PC-3 (cell line): ENCODE data around the gene LTBP1. TPM values are rescaled to one million over a fixed set of nuclear protein-coding genes. Genes with fewer than 3 reads are reported as not detected.
"Not testable (repeated sequence)": the region's sequence is repeated elsewhere in the genome, so short reads cannot be mapped to it uniquely, and the experiment has no call there.

Source experiments
- ATAC-seq: fragments of 200-7000 bp; cut with Tn5 transposase; 2 replicates; pipeline ENCODE4 v1.9.1; 2020; ENCODE audit warnings: mild to moderate bottlenecking, moderate library complexity
- BruUV-seq: library from RNA; stranded (reverse); fragments of 400-500 nt; replicated peaks from 2 replicates; lab custom pipeline; 2021; lab: Mats Ljungman, UMichigan
- CTCF ChIA-PET: fragments of 300-600 bp; sonication (Branson Sonifier 250); formaldehyde crosslinking; loops from one replicate; lab custom pipeline; 2022; ENCODE audit warnings: antibody characterized with exemption; lab: Charles Lee
- POLR2A ChIA-PET: fragments of 300-600 bp; sonication (Branson Sonifier 250); formaldehyde crosslinking; loops from one replicate; lab custom pipeline; 2022; ENCODE audit warnings: antibody characterized with exemption; ENCODE audit not compliant: unreplicated experiment; lab: Charles Lee
- DNase-seq: peaks from one replicate; pipeline ENCODE4 v3.0.0-alpha.2; 2015
- H2AFZ ChIP-seq: fragments of 300-600 bp; sonication (generic); 2 replicates; pipeline ENCODE4 v1.6.0; 2016; ENCODE audit warnings: antibody characterized with exemption, low read length
- H3F3A ChIP-seq: fragments of 300-600 bp; sonication (generic); one replicate; pipeline ENCODE4 v1.6.0; 2017; ENCODE audit warnings: antibody characterized with exemption, low read length, control low read depth, mild to moderate bottlenecking; ENCODE audit not compliant: unreplicated experiment
- H3K27ac ChIP-seq: fragments of 300-600 bp; sonication (generic); 2 replicates; pipeline ENCODE4 v1.5.1; 2016; ENCODE audit warnings: mild to moderate bottlenecking, low read length
- H3K27me3 ChIP-seq: fragments of 300-600 bp; sonication (generic); 2 replicates; pipeline ENCODE4 v1.6.1; 2016; ENCODE audit warnings: low read length, mixed read lengths
- H3K36me3 ChIP-seq: fragments of 300-600 bp; sonication (generic); 2 replicates; pipeline ENCODE4 v1.6.1; 2016; ENCODE audit warnings: low read depth, mixed run types, low read length, mixed read lengths
- H3K4me1 ChIP-seq: fragments of 300-600 bp; sonication (generic); 2 replicates; pipeline ENCODE4 v1.5.1; 2016; ENCODE audit warnings: low read length; ENCODE audit not compliant: insufficient read depth
- H3K4me2 ChIP-seq: fragments of 300-600 bp; sonication (generic); 2 replicates; pipeline ENCODE4 v1.6.0; 2016; ENCODE audit warnings: low read length
- H3K4me3 ChIP-seq: fragments of 300-600 bp; sonication (generic); 2 replicates; pipeline ENCODE4 v1.5.1; 2016; ENCODE audit warnings: mild to moderate bottlenecking, low read length, mixed read lengths
- H3K79me2 ChIP-seq: fragments of 300-600 bp; sonication (generic); 2 replicates; pipeline ENCODE4 v1.6.1; 2017; ENCODE audit warnings: low read length, mixed read lengths
- H3K9ac ChIP-seq: fragments of 300-600 bp; sonication (generic); 2 replicates; pipeline ENCODE4 v1.6.0; 2016; ENCODE audit warnings: mild to moderate bottlenecking, low read length
- H3K9me2 ChIP-seq: fragments of 300-600 bp; sonication (generic); replicated peaks from 2 replicates; pipeline ENCODE4 v1.6.1; 2016; ENCODE audit warnings: mixed run types, low read length, mixed read lengths
- H3K9me3 ChIP-seq: fragments of 300-600 bp; sonication (generic); 2 replicates; pipeline ENCODE4 v1.6.1; 2016; ENCODE audit warnings: low read length, mixed read lengths
- H4K20me1 ChIP-seq: fragments of 300-600 bp; sonication (generic); 2 replicates; pipeline ENCODE4 v1.6.1; 2016; ENCODE audit warnings: low read length, mixed read lengths
- EZH2 ChIP-seq: fragments of 300-600 bp; sonication (generic); IDR thresholded peaks from one replicate; pipeline ENCODE4 v1.6.1; 2017; ENCODE audit warnings: antibody characterized with exemption, mild to moderate bottlenecking, low read length; ENCODE audit not compliant: unreplicated experiment
- EZH2phosphoT487 ChIP-seq: fragments of 300-600 bp; sonication (generic); IDR thresholded peaks from 2 replicates; pipeline ENCODE4 v1.6.1; 2018; ENCODE audit warnings: mild to moderate bottlenecking, antibody characterized with exemption, low read length, borderline replicate concordance
- intact Hi-C: fragments of 100-400 bp; cut with micrococcal nuclease; formaldehyde crosslinking; loops from 2 replicates; pipeline ENCODE4 v1.9.0; 2023
- total RNA-seq: library from RNA; depleted of rRNA; stranded (reverse); fragments of >200 nt; gene quantifications from 2 replicates; pipeline ENCODE4 v1.2.3, GENCODE V29; 2014
- TF ChIP-seq, protein P1 (sequence below): fragments of 300-600 bp; sonication (generic); conservative IDR thresholded peaks from 2 replicates; pipeline ENCODE4 v1.5.1; 2017; ENCODE audit warnings: antibody characterized with exemption, low read depth, mild to moderate bottlenecking, low read length

Gene LTBP1
- total RNA-seq, 1 experiment from 2014 or later = 45.9 TPM

GRCh38 chr2:33437297-33437696 is 490.5 kb downstream of the LTBP1 start:
- Histone ChIP-seq H2AFZ (0 out of 2 replicates have a peak overlapping the region, but pooled peaks have one; percentile 7), H3K27me3 (no peaks in the 10 kb centered on the region), H3K27ac (peak overlapping the region; percentile 55), H3K9me3 (no peaks in the 10 kb centered on the region), H3K4me2 (peak overlapping the region; percentile 13), H3K36me3 (no peaks in the 10 kb centered on the region), H4K20me1 (no peaks in the 10 kb centered on the region), H3K9ac (0 out of 2 replicates have a peak overlapping the region, but pooled peaks have one; percentile 6), H3K9me2 (no peaks in the 10 kb centered on the region), H3K79me2 (no peaks in the 10 kb centered on the region), H3F3A (no peaks in the 10 kb centered on the region), H3K4me3 (no peak overlapping the region), H3K4me1 (peaks cover 25% of the 10 kb centered on the region)
- peak; percentile 82 for DNase-seq
- peak; percentile 78 for ATAC-seq
- BruUV-seq = no TSS peak
- ChIA-PET CTCF (no interaction called here), POLR2A (no interaction called here)
- intact Hi-C loops = no loop called here
- TF ChIP-seq, protein P1, sequence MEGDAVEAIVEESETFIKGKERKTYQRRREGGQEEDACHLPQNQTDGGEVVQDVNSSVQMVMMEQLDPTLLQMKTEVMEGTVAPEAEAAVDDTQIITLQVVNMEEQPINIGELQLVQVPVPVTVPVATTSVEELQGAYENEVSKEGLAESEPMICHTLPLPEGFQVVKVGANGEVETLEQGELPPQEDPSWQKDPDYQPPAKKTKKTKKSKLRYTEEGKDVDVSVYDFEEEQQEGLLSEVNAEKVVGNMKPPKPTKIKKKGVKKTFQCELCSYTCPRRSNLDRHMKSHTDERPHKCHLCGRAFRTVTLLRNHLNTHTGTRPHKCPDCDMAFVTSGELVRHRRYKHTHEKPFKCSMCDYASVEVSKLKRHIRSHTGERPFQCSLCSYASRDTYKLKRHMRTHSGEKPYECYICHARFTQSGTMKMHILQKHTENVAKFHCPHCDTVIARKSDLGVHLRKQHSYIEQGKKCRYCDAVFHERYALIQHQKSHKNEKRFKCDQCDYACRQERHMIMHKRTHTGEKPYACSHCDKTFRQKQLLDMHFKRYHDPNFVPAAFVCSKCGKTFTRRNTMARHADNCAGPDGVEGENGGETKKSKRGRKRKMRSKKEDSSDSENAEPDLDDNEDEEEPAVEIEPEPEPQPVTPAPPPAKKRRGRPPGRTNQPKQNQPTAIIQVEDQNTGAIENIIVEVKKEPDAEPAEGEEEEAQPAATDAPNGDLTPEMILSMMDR = no peak
- TF ChIP-seq EZH2 (no peak), EZH2phosphoT487 (no peak)

GRCh38 chr2:33437815-33438214 is 491.1 kb downstream of the LTBP1 start:
- Histone ChIP-seq H3K4me2 (peak overlapping the region; percentile 13; the same call in 1 of the 2 replicates), H3K4me1 (peaks cover 25% of the 10 kb centered on the region), H3K9me3 (no peaks in the 10 kb centered on the region), H2AFZ (0 out of 2 replicates have a peak overlapping the region, but pooled peaks have one; percentile 7), H3K9me2 (no peaks in the 10 kb centered on the region), H3K27ac (peak overlapping the region; percentile 55), H3K4me3 (no peak overlapping the region), H3K36me3 (no peaks in the 10 kb centered on the region), H3K27me3 (no peaks in the 10 kb centered on the region), H3K79me2 (no peaks in the 10 kb centered on the region), H4K20me1 (no peaks in the 10 kb centered on the region), H3K9ac (peak overlapping the region; percentile 6; the same call in 1 of the 2 replicates), H3F3A (no peaks in the 10 kb centered on the region)
- ChIA-PET CTCF (interaction anchor here (0.6 kb wide), 1 partner anchor 38 kb away, joined by 8 read pairs; the partner anchor contains the start of gene RASGRP3), POLR2A (no interaction called here)
- intact Hi-C loops = no loop called here
- DNase-seq (no peak), ATAC-seq (no peak)
- TF ChIP-seq, protein P1 = no peak
- TF ChIP-seq EZH2phosphoT487 (no peak), EZH2 (no peak)
- BruUV-seq = no TSS peak

GRCh38 chr2:33441235-33441810 is 494.6 kb downstream of the LTBP1 start:
- H3K9me2 ChIP-seq = no peaks in the 10 kb centered on the region
- no peaks in the 10 kb centered on the region for H3K79me2 ChIP-seq
- ChIA-PET POLR2A (no interaction called here), CTCF (interaction anchor here (0.5 to 1.1 kb wide), 10 partner anchors 29 to 409 kb away, joined by 3 to 21 read pairs (median 4); no protein-coding TSS in a partner anchor)
- H3K27me3 ChIP-seq = no peaks in the 10 kb centered on the region
- BruUV-seq = no TSS peak
- DNase-seq (peak; percentile 68), ATAC-seq (peak; percentile 90)
- TF ChIP-seq, protein P1 = peak; percentile 85
- no peak for TF ChIP-seq EZH2
- no peak for TF ChIP-seq EZH2phosphoT487
- intact Hi-C loops = loop anchor here (1.0 to 2.0 kb wide), 3 partner anchors 28 to 407 kb away; no protein-coding TSS in a partner anchor
- no peaks in the 10 kb centered on the region for H3F3A ChIP-seq
- no peaks in the 10 kb centered on the region for H4K20me1 ChIP-seq
- H3K27ac ChIP-seq = no peak overlapping the region
- no peak overlapping the region for H2AFZ ChIP-seq
- H3K4me2 ChIP-seq = no peak overlapping the region
- no peaks in the 10 kb centered on the region for H3K36me3 ChIP-seq
- no peak overlapping the region for H3K9ac ChIP-seq
- no peak overlapping the region for H3K4me3 ChIP-seq
- H3K4me1 ChIP-seq = peaks cover 16% of the 10 kb centered on the region
- no peaks in the 10 kb centered on the region for H3K9me3 ChIP-seq

GRCh38 chr2:33442052-33442451 is 495.3 kb downstream of the LTBP1 start:
- intact Hi-C loops, POLR2A ChIA-PET, ATAC-seq, H3F3A ChIP-seq, H3K4me3 ChIP-seq, H3K79me2 ChIP-seq, H3K9me2 ChIP-seq, H4K20me1 ChIP-seq, BruUV-seq, H3K27ac ChIP-seq, H3K4me2 ChIP-seq, H3K4me1 ChIP-seq, DNase-seq, H3K9ac ChIP-seq, H3K9me3 ChIP-seq, H3K27me3 ChIP-seq, H3K36me3 ChIP-seq, H2AFZ ChIP-seq: not testable (repeated sequence)
- CTCF ChIA-PET = interaction anchor here (0.7 kb wide), 1 partner anchor 24 kb away, joined by 5 read pairs; no protein-coding TSS in a partner anchor
